CD4-positive, alpha-beta T cell treated with Interleukin-1 beta for 1 hour (primary cell): ENCODE data around the gene CRYBA2.

Source experiments
- DNase-seq, 2 donors: peaks; one replicate each; pipeline ENCODE4 v3.0.0-alpha.2; 2020 to 2022

CRYBA2 gene

DNA sequence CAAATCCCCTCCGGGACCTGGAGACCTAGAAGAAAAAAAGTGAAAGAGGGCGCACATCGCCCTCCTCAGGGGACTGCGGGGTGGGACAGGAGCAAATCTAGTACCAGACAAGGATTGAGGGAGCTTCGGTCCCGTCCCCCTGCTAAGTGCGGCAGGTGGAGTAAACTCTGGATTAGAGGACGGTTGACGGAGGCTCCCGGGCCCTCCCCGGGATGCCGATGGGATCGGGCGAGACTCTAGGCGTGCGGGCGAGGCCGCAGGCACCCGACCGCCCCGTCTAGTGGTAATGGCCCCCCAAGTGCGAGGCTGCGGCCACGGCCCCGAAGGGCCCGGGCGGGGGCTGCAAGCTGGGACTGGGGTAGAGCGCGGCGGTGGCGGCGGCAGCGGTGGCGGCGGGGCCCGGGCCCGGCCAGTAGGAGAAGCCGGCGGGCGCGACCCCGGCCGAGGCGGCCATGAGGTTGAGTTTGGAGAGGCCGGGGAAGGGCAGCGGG lies 11.8 kb downstream of the CRYBA2 start:
- DNase-seq = no peak

GRCh38 chr2:218980735-218981389 lies 12.4 kb downstream of the CRYBA2 start:
- DNase-seq = no peak

GRCh38 chr2:218979846-218980734 lies 13.1 kb downstream of the CRYBA2 start:
- peak; percentile 79 to 85 for DNase-seq

GRCh38 chr2:218975060-218975777 lies 18.0 kb downstream of the CRYBA2 start:
- DNase-seq = no peak

DNA sequence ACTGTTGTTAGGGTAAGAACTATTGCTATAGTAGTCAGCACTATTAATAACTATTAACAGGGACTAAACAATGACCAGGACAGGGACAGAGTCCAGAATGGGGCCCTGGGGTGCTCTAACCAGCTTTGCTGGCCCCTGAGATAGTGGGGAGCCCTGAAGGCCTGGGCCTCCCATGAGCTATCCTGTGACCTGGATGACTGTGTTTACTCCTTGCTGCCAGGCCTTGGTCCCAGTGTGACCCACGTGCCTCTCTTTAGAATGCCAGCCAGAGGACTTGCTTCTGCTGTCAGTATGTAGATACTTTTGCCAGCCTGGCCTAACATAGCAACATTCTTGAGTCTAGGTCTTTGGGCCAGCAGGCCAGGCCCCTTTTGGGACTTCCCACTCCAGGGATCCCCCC lies 22.3 kb downstream of the CRYBA2 start:
- no peak for DNase-seq

- no peak for DNase-seq
Observed at GRCh38 chr2:218964041-218964771, 29.0 kb downstream of the CRYBA2 start.

DNA sequence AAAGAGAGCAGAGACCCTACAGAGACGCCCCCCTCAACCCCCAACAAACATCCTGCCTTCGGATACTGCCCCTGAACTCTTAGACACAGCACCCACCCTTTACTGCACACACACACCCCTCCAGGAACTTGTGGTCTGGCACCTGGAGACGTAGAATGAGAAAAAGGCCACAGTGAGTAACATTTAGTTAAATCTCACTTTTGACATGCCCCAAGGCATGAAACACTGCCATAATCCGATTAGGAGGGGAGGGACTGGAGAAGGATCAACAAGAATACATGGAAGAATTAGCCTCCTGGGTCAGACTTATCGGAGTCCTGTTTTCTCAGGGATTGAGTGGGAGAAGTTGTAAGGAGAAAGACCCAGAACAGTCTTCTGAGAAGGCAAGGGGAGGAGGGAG lies 29.6 kb downstream of the CRYBA2 start:
- no peak for DNase-seq

DNA sequence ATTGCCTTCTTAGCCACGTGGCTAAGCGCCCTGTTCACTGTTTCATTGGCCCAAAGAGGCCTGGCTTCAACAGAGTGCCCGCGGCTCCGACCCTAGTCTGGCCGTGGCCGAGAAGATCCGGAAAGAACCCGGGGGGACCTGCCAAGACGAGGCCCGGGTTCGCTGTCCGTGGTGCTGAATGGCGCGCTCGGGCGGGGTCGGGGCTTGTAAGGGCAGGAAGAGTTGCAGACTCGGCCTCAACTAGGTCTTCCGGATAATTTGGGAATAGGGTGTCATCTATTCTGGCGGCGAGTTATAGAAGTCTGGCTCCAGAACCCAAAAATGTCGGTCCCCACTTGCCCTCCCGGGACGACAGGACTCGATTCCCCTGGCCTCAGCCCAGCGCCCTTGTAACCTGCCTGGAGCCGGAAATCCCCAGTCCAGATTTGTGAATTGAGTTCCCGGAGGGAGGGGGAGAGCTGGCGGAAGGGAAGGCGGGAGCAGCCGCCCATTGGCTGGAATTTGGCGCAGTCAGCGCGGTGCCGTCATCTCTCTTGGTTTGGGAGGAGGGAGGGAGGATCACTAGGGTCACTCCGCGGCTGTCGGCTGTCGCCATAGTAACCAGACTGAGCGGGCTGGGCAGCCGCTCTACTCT lies 30.2 kb downstream of the CRYBA2 start:
- peak in 1 of 2 donors; percentile 50 for DNase-seq

- no peak for DNase-seq
Observed at GRCh38 chr2:218961651-218962570, 31.3 kb downstream of the CRYBA2 start.

- no peak for DNase-seq
Observed at GRCh38 chr2:218961229-218961628, 32.0 kb downstream of the CRYBA2 start.

DNA sequence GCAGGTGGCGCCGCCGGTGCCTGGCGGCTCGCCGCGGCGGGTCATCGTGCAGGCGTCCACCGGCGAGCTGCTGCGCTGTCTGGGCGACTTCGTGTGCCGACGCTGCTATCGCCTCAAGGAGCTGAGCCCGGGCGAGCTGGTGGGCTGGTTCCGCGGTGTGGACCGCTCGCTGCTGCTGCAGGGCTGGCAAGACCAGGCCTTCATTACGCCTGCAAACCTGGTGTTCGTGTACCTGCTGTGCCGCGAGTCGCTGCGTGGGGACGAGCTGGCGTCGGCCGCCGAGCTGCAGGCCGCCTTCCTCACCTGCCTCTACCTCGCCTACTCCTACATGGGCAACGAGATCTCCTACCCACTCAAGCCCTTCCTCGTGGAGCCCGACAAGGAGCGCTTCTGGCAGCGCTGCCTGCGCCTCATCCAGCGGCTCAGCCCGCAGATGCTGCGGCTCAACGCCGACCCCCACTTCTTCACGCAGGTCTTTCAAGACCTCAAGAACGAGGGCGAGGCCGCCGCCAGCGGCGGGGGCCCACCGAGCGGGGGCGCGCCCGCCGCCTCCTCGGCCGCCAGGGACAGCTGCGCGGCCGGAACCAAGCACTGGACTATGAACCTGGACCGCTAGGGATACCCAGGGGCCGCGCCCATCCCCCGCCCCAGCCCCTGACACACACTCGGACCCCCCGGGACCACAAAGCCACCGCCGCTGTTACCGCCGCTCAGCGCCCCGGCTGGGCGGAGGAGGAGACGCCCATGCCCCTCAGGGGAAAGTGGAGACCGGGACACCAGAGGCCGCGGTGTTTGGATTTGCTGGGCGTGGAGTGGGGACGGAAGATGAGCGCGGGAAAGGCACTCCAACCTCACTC lies 32.7 kb downstream of the CRYBA2 start:
- DNase-seq = no peak

GRCh38 chr2:218959761-218960308 lies 33.4 kb downstream of the CRYBA2 start:
- DNase-seq = no peak

DNA sequence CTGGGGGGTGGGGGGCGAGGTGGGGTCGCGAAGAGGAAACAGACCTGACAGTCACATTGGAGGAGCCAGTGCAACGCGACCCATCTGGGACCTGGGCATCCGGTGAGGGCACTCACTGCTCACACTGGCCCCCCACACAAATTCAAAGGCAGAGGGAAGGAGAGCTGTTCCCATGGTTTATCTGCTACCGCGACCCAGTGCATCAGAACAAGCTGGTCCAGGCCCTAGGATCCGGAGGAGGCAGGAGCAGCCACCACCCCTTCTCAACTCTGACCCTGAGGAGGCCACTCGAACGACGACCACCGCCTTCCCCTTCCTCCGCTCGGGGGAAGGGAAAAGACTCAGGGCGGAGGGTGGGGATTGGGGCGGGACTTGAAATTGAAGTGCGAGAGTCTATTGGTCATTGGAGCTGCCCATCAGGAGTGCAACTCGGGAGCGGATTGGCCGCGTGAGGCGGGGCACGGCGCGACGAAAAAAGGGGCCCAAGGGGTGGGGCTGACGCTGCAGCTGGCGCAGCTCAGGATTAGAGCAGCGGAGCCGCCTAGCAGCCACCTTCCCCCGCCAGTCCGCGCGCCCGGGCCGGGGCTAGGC lies 34.0 kb downstream of the CRYBA2 start, which contains the start of gene CDK5R2:
CDK5R2 (plus strand) TSS at position 526 of the 591 bp plus-strand sequence. CDS start 155 bp downstream, outside the sequence.
- DNase-seq = peak; percentile 69 to 75

DNA sequence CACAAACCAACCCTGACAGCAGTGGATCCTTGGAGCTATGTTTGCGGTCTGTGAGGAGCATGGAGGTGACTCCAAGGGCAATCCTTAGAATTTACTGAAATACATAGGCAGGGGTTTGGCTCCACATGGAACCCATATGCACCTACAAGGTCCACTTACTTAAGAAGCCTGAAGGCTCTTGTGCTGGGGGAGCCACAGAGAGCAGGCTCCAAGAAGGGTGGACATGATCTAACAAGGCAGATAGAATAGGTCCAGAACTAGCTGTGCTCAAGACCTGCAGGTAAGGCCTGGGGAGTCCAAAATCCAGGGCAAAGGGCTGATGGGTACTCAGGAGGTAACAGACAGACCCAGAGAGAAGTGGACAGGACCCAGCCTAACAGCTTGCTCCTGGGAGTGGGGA lies 34.9 kb downstream of the CRYBA2 start:
- DNase-seq = no peak

DNA sequence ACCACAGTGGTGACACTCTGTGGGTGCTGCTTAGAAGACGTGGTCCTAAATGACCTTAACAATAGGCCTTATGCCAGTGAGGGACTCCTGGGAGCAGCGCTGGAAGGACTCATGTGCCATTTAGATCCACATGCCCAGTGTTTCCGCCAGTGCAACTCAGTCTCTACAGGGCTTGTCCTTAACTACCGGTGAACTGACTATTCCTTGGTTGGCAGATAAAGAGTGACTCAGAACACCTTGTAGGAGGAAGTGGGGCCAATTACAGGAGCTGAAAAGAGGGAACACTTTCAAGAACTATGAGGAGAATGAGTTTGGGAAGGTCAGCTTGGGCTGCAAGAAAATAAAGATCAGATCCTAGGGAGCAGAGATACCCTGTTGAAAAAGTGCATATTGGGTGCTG lies 35.6 kb downstream of the CRYBA2 start:
- no peak for DNase-seq

DNA sequence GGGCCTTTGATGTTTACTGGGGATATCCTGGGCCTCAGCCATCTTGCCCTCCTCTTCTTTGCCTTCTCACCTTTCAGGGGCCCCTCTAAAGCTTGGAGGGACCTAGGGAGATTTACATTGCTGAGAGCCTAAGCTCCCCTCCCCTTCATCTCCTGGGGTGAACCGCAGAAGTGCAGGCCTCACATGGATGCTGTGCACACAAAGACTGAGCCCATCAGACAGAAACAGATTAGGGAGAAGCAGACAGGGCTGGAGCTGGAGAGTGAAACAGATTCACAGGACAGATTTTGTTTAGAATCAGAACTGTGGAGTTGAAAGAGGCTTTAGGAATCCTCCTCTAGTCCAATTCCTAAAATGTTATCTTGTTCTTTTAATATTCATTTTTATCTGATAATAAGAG lies 37.2 kb downstream of the CRYBA2 start:
- no peak for DNase-seq

GRCh38 chr2:218954541-218955300 lies 38.5 kb downstream of the CRYBA2 start:
- no peak for DNase-seq

DNA sequence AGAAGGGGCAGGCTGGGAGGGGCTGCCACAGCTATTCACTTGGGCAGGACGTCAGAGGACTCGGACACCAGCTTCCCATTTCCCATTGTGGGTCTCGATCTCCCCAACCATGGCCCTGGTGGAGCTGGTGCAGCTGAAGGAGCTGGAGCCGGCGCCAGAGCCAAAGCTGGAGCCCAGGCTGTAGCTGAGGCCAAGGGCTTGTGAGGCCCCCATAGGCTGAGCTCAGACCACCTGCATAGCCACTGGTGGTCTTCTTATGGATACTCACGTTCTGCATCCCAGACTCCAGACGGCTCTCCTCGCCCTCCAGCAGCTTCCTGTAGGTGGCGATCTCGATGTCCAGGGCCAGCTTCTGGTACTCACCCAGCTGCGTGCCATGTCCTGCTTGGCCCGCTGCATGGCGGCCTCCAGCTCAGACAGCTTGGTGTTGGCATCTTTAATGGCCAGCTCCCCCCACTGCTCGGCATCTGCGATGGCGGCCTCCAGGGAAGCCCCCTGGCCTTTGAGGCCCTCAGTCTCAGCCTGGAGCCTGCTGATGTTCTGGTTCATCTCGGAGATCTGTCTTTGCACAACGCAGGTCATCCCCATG lies 39.8 kb downstream of the CRYBA2 start:
- DNase-seq = no peak
